ENCODE measurements around the gene SMYD3. TPM values are rescaled to one million over a fixed set of nuclear protein-coding genes. Genes with fewer than 3 reads are reported as not detected.

SMYD3 gene
- 28.3 TPM for total RNA-seq

DNA sequence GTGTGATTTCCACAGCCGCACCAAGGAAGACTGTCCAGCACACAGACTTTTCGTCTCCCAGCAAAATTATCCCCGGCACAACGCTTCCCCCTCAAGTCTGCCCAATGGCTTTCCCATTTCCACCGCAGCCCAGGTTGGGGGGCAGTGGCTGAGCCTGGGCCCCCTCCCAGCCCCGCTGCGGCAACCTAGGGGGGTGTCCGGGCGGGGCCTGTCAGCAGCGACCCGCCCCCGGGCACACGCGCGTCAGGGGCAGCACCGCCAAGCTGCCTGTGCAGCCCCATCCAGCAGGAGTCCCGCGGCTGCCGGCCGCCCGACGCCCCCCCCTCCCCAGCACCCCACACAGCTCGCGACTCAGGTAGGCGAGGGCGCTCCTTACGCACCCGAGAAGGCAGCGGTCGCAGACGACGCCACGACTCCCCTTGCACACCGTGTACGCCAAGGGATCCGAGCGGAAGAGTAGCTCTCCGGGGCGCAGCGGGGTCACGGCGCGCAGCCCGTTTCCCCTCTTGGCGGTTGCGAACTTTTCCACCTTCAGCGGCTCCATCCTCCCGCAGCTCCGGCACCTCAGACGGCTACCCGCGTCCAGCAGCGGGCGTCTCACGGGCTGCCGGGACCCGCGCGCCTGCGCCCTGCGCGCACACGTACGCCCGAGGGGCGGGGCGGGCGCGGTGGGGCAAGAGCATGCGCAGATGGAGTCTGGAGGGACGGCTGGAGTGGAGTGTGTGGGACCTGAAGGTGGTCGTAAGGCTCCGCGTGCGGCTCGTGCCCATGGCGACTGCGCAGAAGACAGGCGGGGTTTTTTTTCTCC, at the start of gene SMYD3:
Gene SMYD3, minus strand, starts transcription at position 606 of the 808 bp plus-strand sequence.
- DNase-seq, result peak; percentile 22

DNA sequence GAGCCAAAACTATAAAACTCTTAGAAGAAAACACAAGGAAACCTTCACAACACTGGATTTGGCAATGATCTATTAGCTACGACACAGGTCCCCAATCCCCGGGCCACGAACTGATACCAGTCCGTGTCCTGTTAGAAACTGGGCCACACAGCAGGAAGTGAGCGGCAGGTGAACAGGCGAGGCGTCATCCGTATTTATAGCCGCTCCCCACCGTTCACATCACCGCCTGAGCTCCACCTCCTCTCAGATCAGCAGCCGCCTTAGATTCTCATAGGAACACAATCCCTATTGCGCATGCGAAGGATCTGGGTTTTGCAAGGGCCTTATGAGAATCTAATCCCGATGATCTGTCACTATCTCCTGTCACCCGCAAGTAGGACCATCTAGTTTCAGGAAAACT, 47.1 kb upstream of the SMYD3 start:
- DNase-seq, result no peak

DNA sequence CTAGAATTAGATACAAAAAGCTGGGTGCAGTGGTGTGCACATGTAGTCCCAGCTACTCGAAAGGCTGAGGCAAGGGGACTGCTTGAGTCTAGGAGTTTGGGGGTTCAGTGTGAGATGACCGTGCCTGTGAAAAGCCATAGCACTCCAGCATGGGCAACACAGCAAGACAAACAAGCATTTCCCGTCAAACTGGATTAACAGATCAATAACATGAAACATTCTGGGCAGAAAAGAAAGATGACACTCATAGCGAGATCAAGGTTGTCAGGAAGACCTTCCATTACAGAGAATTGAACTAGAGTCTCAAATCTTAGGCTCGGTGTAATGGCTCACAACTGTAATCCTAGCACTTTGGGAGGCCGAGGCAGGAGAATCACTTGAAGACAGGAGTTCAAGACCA, 45.0 kb upstream of the SMYD3 start:
- no peak for DNase-seq

DNA sequence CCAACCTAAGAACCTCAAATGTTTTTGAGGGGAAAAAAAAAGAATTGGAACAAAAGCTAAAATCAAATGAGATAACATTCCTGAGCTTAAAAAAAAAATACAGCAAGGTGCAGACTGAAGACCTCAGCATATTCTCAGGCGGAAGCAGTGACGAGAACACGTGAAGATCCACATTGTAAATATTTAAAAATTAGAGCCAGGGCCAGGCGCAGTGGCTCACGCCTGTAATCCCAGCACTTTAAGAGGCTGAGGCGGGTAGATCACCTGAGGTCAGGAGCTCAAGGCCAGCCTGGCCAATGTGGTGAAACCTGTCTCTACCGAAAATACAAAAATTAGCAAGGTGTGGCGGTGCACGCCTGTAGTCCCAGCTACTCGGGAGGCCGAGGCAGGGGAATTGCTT, 43.3 kb upstream of the SMYD3 start:
- DNase-seq, result no peak

DNA sequence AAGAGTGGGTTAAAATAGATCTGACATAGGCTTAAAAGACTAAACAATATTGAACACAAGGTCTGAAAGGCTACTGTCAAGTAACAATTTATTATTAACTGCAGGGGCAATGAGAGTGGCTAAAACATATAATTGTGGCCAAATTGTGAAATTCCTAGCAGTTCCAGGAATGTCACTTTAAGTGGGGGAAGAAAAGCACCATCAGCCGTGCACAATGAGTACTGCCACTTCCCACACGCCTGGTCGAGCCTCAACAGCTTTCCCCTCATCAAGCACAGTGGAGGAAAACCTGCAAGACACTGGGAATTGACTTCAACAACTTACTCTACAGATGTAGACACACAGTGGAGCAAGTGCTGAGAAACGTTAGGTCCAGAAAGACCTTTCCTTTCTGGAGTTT, 42.6 kb upstream of the SMYD3 start:
- no peak for DNase-seq

DNA sequence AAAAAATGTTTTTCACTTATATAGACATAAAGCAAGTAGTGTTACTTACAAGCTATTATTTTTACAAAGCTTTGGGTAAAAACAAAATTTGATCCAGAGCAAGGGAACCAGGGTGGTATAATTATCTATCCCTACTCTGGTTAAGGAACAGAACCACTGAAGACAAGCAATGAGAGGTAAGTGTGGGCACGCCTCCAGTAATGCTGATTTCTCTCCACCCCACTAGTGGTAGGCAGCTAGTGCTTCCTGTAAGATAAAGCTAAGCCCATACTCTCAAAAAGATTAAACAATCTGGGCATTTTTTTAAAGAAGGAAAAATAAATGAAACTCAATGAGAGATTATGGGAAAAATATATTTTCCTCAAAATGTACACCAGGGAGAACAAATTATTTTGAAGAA, 36.9 kb upstream of the SMYD3 start:
- DNase-seq, result no peak

DNA sequence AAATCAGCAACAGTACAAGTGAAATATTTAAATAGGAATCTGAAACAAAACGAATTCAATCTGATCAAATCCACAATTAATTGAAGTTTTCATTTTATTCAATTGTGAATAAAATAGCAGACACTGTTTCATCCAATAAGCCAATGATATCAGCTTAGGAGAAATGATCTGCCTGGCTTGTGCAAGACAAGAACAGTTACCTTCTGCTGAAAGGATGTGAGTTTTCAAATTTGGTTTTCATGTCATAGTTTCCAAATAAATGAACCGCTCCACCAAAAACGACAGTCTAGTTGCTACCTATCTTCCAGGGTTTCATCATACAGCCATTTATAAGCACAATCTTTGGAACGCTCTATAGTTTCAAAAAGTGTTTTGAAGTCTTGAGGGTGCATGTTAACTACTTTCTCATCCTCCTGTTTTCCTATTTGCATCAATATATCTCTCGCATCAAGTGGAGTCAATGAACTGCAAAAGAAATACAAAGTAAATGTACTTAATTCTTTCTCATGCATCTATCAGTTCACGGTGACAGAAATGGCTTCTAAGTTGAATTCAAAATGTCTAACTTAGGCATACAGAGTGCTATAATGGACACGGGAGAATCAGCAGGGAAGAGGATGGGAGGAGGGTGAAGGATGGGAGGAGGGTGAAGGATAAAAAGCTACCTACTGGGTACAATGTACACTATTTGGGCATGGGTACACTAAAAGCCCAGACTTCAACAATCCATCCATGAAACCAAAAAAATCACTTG, 33.8 kb upstream of the SMYD3 start:
- DNase-seq, result no peak

DNA sequence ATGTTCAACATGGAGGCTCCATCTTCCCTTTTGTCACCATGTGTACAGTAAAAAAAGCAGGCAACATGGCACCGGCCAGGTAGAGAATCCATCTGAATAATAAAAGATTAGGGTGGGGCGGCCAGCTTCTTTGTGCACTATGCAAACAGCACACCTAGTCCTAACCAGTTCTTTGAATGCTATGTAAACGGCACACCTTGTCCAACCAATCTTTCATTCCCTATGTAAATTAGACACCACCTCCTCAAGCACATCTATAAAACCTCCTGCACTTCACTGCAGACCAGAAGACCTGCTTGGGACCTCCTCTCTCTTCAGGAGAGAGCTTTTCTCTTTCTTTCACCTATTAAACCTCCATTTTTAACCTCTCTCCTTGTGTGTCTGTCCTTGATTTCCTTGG, 30.8 kb upstream of the SMYD3 start:
- no peak for DNase-seq

DNA sequence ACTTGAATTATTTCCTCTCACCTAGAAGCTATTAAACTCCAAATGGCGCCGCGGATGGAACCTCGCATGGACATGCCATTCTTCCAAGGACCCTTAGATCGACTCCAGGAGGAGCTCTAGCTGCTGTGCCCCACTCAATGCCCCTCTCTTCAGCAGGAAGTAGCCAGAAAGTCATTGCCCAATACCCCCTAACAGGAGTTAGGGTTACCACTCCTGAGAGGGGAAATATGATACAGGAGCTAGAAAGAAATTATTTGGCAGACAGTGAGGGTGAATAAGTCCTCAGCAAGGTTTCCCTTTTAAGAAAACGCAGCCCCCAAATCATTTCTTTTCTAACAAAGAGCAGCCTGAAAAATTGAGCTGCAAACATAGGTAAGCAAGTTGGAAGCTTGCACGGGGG, 30.4 kb upstream of the SMYD3 start:
- DNase-seq, result no peak

DNA sequence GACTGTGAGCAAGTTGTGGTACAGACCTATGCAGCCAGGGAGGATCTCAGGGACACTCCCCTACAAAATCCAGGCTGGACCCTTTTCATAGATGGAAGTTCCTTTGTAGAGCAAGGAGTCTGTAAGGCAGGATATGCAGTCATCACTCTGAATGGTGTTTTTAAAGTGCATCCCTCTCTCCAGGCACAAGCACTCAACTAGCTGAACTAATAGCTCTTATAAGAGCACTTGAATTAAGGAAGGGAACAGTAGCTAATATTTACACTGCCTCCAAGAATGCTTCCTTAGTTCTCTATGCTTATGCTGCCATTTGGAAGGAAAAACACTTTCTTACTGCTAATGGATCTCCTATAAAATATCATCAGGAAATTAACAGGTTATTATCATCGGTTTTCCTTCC, 27.0 kb upstream of the SMYD3 start:
- DNase-seq, result no peak

DNA sequence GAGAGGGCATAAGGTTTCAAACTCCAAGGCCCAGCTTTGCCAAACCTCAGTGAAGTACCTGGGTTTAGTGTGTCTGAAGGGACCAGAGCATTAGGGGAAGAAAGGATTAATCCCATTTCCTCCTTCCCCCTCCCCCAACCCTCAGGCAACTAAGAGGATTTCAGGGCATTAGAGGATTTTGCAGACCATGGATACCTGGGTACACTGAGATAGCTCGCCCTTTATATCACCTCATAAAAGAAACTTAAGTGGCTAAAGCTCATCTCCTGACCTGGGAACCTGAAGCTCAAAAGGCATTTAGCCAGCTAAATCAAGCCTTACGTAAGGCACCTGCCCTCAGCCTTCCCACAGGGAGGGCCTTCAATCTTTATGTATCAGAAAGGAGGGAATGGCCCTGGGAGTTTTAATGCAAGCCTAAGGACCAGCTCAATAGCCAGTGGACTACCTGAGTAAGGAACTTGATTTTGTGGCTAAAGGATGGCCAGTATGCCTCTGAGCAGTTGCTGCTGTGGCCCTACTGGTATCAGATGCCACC, 26.4 kb upstream of the SMYD3 start:
- DNase-seq, result no peak

DNA sequence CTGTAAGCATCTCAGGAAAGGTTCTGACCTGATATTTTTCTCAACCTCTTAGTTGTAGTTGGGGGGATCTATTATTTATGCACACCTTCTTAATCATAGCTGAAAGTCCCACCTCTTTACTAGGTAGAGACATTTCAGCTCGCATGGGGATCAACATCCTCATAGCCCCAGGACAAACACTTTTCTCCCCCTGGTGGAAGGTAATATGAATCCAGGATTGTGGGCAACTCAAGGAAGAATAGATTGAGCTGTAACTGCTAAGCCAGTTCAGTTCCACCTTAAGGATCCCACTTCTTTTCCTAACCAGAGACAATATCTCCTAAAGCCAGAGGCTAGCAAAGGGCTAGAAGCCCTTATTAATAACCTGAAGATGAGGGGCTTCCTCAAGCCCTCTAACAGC, 25.4 kb upstream of the SMYD3 start:
- no peak for DNase-seq

DNA sequence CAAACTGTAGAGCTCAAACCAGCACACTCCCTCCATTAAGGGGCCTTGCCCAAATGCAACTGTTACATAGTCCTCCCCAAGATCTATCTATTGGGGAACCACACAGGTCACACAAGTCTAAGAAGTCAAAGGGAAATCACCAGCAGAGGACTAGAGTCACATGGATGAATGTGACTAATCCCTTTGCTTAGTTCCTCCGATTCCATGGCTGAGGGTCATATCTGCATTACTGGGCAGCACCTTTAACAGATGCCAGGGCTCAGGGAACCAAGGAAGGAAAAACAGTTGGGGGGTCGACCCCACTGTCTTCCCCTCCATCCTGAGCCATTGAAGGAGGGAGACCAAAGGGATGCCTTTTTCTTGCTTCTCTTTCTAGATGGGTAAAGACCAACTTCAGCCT, 23.4 kb upstream of the SMYD3 start:
- DNase-seq, result no peak

DNA sequence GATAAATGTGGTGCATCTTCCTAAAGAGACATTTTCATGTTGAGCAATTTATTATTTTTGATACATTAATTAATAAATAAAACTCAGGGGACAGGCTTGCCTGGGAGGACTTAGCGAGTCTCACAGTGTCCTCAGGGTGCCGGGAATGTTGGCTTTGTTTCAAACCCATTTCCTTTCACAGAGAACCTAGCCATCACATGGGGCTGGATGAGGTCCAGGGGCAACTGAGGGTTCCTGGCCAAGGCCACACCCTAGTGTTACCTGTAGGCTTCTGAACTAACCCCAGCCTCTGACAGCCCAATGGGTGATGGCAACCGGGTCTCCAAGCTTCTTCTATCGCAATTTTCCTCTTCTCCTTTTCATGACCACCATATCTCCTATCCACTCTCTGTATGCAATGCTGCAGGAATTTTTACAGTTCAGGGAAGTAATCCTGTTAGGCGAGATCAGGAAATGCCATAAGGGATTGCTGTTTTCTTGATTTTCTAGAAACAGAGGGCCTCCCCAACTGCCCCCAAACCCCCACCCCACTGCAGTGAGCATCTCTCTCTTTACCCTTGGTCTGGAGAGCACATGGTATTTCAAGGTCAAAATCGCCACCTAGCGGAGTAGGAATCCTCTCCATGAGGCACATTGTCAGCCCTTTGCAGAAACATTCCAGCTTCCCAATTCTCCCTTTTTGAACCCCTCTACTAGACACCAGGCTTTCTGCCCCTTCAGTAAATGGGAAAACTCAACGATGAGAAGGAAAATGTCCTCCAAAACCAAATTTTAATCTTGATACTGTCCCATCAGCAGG, 22.1 kb upstream of the SMYD3 start:
- DNase-seq, result no peak

DNA sequence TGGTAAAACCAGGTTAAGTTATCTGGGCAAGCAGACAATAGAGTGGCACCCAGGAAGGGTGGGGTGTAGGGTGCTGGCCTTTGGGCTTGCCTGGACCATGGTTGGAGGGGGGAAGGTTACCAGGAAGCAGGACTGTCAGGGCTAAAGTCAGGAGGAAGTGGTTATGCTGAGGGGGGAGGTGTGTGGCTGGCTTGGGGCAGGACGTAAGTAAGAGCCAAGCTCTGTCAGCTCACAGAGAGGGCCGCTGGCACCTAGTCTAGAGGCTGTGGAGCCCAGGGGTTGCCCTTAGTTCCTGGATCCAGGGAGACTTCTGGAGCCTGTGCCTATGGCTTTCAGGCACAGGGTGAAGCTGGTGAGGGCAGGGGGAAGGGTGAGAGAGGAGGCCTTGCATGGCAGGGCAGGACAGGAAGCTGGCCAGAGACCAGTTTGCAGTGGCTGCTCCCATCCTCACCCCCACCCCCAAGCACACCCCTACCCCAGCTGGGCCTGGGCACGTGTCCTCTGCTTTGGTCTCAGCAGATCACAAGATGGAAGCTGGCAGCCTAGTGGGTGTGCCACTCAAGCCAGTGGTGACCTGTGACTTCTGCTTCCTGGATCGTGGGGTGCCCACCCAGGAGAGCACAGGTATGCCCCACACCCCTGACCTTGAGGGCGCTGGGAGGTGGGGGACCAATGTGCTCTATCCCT, 20.5 kb upstream of the SMYD3 start:
- no peak for DNase-seq

DNA sequence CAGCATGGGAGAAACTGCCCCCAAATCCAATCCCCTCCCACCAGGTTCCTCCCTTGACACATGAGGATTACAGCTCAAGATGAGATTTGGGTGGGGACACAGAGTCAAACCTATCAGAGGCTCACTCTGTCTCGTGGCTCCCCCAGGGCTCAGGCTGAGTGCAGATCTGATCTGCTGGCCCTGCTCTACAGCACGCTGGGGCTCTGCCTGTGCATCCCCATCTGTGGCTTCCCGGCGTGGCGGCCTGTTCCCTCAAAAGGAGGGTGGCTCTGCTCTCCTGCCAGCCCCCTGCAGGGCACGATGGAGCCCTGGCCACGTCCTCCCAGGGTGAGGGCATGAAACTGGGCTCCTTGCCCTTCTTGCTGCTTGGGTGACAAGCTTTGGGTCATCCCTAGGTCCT, 19.8 kb upstream of the SMYD3 start:
- no peak for DNase-seq

DNA sequence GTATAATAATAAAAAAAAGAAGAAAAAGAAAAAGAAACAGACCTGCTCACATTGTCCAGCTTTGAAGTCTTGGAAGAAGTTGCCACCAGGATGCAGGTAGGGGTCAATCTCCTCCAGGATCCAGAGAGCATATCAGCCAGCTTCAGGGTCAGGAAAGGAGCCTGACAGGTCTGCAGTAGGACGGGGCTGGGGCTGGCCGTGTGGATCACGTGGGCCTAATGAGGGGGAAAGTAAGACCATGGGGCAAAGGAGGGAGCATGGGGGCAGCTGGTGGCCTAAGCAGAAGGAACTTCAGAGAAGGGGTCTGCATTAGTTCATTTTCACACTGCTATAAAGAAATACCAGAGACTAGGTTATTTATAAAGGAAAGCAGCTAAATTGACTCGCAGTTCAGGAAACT, 19.3 kb upstream of the SMYD3 start:
- no peak for DNase-seq

DNA sequence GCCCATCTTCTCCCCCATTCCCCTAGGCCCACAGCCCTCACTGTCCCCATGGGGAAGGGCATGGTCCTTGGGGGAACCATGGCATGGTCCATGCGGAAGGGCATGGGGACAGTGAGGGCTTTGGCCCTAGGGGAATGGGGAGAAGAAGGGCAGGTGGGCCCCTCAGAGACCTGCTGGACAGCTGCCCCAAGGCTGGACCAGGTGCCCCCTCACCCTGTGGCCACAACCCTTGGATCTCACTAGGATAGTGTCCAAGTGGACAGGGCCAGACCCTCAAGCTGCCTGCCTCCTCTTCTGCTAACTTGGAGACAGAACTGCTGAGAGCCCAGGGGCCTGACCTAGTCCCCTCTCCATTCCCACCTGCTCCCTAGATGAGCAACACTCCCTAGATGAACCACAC, 12.4 kb upstream of the SMYD3 start:
- DNase-seq, result no peak

DNA sequence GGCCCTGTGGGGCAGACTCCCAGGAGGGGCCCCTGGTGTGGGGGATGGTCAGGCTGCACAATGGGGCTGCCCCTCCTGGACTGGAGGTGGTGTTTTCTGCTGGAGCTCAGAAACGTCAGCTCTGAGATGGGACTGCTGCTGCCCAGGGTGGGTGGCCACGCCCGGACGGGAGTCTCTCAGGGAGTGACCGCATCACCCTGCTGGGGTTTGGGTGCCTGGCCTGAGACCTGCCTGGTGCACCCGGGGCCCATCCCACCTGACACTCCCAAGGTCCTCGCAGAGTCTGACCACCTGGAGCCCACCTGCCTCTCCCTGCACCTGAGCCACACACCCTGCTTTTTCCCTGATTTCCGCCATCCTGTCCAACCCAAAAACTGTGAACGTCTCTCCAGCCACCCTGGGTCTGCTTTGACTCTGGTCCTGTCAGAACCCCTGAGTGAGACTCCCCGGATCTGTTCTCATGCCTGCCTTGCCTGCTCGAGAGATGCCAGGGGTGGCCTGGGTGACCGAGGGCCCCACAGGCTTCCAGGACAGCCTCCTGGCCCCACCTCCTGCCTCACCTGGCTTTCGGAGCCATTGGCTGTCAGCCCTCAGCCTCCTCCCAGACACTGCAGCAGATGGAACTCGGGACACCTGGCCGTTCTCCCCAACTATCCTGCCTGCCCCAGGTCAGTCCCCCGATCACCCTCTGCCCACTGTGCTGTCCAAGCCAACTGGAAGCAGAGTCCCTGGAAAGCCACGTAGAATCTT, 11.6 kb upstream of the SMYD3 start:
- no peak for DNase-seq

DNA sequence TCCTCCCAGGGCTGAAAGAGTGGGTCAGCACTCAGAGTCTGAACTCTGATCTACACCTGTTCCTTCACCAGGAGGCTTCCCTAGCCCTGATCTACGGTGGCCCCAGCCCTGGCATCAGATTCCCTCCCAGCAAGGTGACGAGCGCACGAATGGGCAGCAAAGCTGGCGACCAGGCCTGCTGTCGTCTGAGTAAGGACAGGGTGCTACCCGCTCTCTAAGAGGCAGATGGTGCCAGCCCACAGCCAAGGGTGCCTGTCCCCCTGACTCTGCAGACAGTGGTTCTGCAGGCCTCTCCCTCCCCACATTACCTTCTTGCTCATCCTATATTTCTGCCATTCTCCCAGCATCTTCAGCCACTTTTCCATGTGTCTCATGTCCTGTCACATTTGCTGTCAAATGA, 10.3 kb upstream of the SMYD3 start:
- DNase-seq, result no peak

DNA sequence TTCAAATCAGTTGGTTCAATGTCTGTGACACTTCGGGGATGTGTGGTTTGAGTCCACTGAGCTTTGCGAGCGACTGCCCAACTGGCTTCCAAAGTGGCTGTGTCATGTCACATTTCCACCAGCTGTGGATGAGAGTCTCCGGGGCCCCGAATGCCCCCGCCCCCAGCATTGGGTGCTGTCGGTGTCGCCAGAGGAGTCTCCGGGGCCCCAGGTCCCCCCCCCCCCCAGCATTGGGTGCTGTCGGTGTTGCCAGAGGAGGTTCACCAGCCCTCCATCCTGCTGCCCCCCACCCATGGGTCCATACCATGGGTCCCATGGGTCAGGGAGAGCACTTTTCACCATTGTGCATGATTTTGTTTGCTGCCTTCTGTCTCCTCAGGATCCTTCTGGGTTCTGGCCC, 9.0 kb upstream of the SMYD3 start:
- DNase-seq, result no peak
